Spleen (tissue), 11 donors: Measurements from ENCODE around the gene ZCWPW1. TPM values are rescaled to one million over a fixed set of nuclear protein-coding genes. Genes with fewer than 3 reads are reported as not detected.

Experiments
- DNase-seq: peaks from one replicate; pipeline ENCODE4 v3.0.0-alpha.2; 2020
- H3K27ac ChIP-seq, 8 donors: fragments of 200-600 bp; sonication (generic) in 7 of 8; 1 replicate in 4 of 8; 2 replicates in 4 of 8; pipeline versions ENCODE4 v1.5.0 to v1.8.0; 2016 to 2021; ENCODE audit warnings: inconsistent platforms in 4 of 8, mild to moderate bottlenecking in 4 of 8, moderate library complexity in 1 of 8
- H3K27me3 ChIP-seq, 7 donors: fragments of 200-600 bp; sonication (generic) in 6 of 7; replicated peaks in 1 of 7; 1 replicate in 4 of 7; 2 replicates in 3 of 7; pipeline versions ENCODE4 v1.5.0 to v1.8.0; 2016 to 2021; ENCODE audit warnings: inconsistent platforms in 3 of 7, mild to moderate bottlenecking in 1 of 7
- H3K36me3 ChIP-seq, 6 donors: fragments of 200-600 bp; sonication (generic) in 5 of 6; 1 replicate in 4 of 6; 2 replicates in 2 of 6; pipeline versions ENCODE4 v1.5.0 to v1.8.0; 2016 to 2021; ENCODE audit warnings: inconsistent platforms in 2 of 6
- H3K4me1 ChIP-seq, 6 donors: fragments of 200-600 bp; sonication (generic) in 5 of 6; 1 replicate in 3 of 6; 2 replicates in 3 of 6; pipeline versions ENCODE4 v1.5.0 to v1.8.0; 2016 to 2021; ENCODE audit warnings: inconsistent platforms in 3 of 6
- H3K4me3 ChIP-seq, 8 donors: fragments of 200-600 bp; sonication (generic) in 7 of 8; 1 replicate in 4 of 8; 2 replicates in 4 of 8; pipeline versions ENCODE4 v1.5.0 to v1.8.0; 2016 to 2021; ENCODE audit warnings: inconsistent platforms in 4 of 8, mild to moderate bottlenecking in 4 of 8, moderate library complexity in 2 of 8
- H3K9me3 ChIP-seq, 8 donors: fragments of 200-600 bp; sonication (generic) in 7 of 8; 1 replicate in 4 of 8; 2 replicates in 4 of 8; pipeline versions ENCODE4 v1.5.0 to v1.8.0; 2016 to 2021; ENCODE audit warnings: inconsistent platforms in 4 of 8
- POLR2A ChIP-seq, 3 donors: fragments of 450-650 bp; IDR thresholded peaks; one replicate each; pipeline ENCODE4 v1.5.1; 2017; ENCODE audit warnings: antibody characterized with exemption in 3 of 3, mild to moderate bottlenecking in 1 of 3
- POLR2AphosphoS5 ChIP-seq, 3 donors: sonication (generic); formaldehyde crosslinking; IDR thresholded peaks; one replicate each; pipeline ENCODE4 v1.5.1; 2017; ENCODE audit warnings: antibody characterized with exemption in 3 of 3
- WGBS, 5 donors: extraction: QIAGEN DNeasy Blood & Tissue Kit in 3 of 5; methylation state at CpG; one replicate each; pipeline versions ENCODE4 v1.1.5 to v1.1.7; 2013 to 2018; 5-methylcytosine and 5-hydroxymethylcytosine counted together
- intact Hi-C: fragments of 100-400 bp; cut with DNase I; formaldehyde crosslinking; loops from one replicate; pipeline ENCODE4 v1.15.0; 2023; ENCODE audit warnings: low total_unique reads
- polyA plus RNA-seq, 3 donors: library from polyadenylated mRNA; stranded (reverse); fragments of 200-250 nt; gene quantifications; one replicate each; pipeline ENCODE4 v1.2.1, GENCODE V29; 2013
- total RNA-seq, 7 donors: library from RNA; depleted of rRNA in 3 of 7; stranded (reverse); fragments of >200 nt in 3 of 7; fragmentation: NEBNext Ultra II Directional in 4 of 7; extraction: Animal tissue kit (Norgen Biotek cat#: 25700) in 4 of 7; gene quantifications; one replicate each; pipeline versions ENCODE4 v1.1.0 to v1.2.1, GENCODE V29; 2016 to 2021
- TF ChIP-seq, protein P1 (sequence below), 11 experiments: fragments of 200-600 bp in 7 of 11; fragments of 450-650 bp in 4 of 11; sonication (generic) in 4 of 11; IDR thresholded peaks in 8 of 11; conservative IDR thresholded peaks in 3 of 11; 1 replicate in 7 of 11; 2 replicates in 4 of 11; pipeline versions ENCODE4 v1.4.0 to v1.8.0; 2016 to 2021; ENCODE audit warnings: antibody characterized with exemption in 11 of 11, inconsistent platforms in 4 of 11, mild to moderate bottlenecking in 1 of 11
- donor health status: healthy with polysubstance abuse.
- donor health status: DM: no; HTN: no; CAD: no; lungs with moderate emphysema.
- donor health status: DM: no; HTN: no; CAD: no.
- donor health status: Bipolar disorder and iron deficiency.
- donor health status: healthy.
- donor health status: DM: no; HTN: no; CAD: no.
- donor health status: DM: yes; HTN: yes; CAD: no.

Gene ZCWPW1
- total and polyA plus RNA-seq, 10 donors, result 4.5 to 42.6 (median 6.6) TPM

DNA sequence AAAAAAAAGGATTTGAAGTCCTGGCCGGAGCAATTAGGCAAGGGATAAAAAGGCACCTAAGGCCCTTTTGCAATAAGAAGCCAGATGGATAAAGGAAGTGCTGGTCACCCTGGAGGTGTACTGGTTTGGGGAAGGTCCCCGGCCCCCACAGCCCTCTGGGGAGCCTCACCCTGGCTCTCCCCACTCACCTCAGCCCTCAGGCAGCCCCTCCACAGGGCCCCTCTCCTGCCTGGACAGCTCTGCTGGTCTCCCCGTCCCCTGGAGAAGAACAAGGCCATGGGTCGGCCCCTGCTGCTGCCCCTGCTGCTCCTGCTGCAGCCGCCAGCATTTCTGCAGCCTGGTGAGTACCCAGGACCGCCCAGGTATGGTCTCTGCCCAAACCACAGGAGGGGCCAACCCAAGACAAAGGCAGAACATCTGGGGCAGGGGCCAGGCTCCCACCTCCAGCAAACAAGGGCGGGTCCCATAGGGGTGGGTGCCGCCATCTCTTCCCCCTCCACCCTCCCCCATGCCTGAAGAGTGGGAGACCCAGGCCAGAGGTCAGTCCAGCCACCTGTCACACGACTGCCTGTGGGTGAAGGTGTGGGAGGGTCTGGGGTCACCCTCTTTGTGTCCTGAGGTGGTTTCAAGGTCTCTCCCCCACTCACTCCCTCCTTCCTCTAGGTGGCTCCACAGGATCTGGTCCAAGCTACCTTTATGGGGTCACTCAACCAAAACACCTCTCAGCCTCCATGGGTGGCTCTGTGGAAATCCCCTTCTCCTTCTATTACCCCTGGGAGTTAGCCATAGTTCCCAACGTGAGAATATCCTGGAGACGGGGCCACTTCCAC is 70.3 kb downstream of the ZCWPW1 start, which contains the start of gene PILRB:
TSS of gene PILRB (plus strand) at position 91 of the 830 bp plus-strand sequence. CDS start at position 277, 186 bp downstream.
- Histone ChIP-seq H3K9me3 (no peaks in the 10 kb centered on the region), H3K27me3 (no peaks in the 10 kb centered on the region), H3K4me1 (peaks cover 0 to 67% (median 23%) of the 10 kb centered on the region in 6 donors), H3K36me3 (peaks cover 3 to 100% (median 95%) of the 10 kb centered on the region in 6 donors), H3K4me3 (peak within 1 kb of the TSS in 2 of 8 donors; percentile 6 to 48), H3K27ac (peak within 1 kb of the TSS in 7 of 8 donors; percentile 25 to 89 (median 71))
- TF ChIP-seq POLR2A (IDR thresholded peaks at IDR 0.05) (no peak), POLR2AphosphoS5 (IDR thresholded peaks at IDR 0.05) (peak in 1 of 3 donors; percentile 44)
- TF ChIP-seq, protein P1, sequence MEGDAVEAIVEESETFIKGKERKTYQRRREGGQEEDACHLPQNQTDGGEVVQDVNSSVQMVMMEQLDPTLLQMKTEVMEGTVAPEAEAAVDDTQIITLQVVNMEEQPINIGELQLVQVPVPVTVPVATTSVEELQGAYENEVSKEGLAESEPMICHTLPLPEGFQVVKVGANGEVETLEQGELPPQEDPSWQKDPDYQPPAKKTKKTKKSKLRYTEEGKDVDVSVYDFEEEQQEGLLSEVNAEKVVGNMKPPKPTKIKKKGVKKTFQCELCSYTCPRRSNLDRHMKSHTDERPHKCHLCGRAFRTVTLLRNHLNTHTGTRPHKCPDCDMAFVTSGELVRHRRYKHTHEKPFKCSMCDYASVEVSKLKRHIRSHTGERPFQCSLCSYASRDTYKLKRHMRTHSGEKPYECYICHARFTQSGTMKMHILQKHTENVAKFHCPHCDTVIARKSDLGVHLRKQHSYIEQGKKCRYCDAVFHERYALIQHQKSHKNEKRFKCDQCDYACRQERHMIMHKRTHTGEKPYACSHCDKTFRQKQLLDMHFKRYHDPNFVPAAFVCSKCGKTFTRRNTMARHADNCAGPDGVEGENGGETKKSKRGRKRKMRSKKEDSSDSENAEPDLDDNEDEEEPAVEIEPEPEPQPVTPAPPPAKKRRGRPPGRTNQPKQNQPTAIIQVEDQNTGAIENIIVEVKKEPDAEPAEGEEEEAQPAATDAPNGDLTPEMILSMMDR (IDR thresholded peaks at IDR 0.05 in 8 of 11, conservative IDR thresholded peaks at IDR 0.05 in 3 of 11), result peak in 3 of 11 experiments; percentile 19 to 27 (median 26)
- intact Hi-C loops, result loop anchor here (10.0 kb wide), 1 partner anchor 47 kb away; no protein-coding TSS in a partner anchor
- DNase-seq, result peak; percentile 78
- WGBS, 5 donors, result 76 to 83% (median 78%) methylated on average over 10 to 11 of the region's 11 CpGs

DNA sequence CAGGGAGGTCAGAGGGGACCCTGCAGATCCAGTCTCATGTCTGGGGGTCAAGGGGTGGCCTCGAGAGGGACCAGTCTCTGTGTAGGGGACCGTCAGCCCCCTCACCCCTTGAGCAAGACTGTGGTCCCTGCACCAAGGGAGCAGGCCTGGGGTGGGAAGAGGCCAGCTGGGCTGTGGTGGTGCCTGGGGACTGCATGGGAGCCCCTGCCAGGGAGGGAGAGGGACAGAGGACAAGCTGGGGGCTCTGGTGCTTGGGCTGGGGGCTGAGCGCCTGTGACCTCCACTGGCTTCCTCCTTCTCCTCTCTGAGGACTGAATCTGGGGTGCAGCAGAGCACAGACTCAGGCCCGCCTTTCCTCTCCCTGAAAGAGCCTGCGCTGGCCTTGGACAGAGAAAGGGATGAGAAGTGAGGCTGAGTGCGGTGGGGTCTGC is 71.4 kb downstream of the ZCWPW1 start:
- H3K4me3 ChIP-seq, result peak overlapping the region in 2 of 8 donors; percentile 6 to 48
- no peaks in the 10 kb centered on the region for H3K9me3 ChIP-seq
- intact Hi-C loops, result loop anchor here (10.0 kb wide), 1 partner anchor 48 kb away; no protein-coding TSS in a partner anchor
- H3K27me3 ChIP-seq, result no peaks in the 10 kb centered on the region
- H3K36me3 ChIP-seq, result peaks cover 3 to 100% (median 94%) of the 10 kb centered on the region in 6 donors
- peak overlapping the region in 7 of 8 donors; percentile 25 to 89 (median 71) for H3K27ac ChIP-seq
- TF ChIP-seq POLR2AphosphoS5 (IDR thresholded peaks at IDR 0.05) (peak in 1 of 3 donors; percentile 39), POLR2A (IDR thresholded peaks at IDR 0.05) (no peak)
- 84 to 97% (median 92%) methylated on average over 5 to 6 of the region's 6 CpGs for WGBS, 5 donors
- peaks cover 0 to 77% (median 27%) of the 10 kb centered on the region in 6 donors for H3K4me1 ChIP-seq
- no peak for DNase-seq

DNA sequence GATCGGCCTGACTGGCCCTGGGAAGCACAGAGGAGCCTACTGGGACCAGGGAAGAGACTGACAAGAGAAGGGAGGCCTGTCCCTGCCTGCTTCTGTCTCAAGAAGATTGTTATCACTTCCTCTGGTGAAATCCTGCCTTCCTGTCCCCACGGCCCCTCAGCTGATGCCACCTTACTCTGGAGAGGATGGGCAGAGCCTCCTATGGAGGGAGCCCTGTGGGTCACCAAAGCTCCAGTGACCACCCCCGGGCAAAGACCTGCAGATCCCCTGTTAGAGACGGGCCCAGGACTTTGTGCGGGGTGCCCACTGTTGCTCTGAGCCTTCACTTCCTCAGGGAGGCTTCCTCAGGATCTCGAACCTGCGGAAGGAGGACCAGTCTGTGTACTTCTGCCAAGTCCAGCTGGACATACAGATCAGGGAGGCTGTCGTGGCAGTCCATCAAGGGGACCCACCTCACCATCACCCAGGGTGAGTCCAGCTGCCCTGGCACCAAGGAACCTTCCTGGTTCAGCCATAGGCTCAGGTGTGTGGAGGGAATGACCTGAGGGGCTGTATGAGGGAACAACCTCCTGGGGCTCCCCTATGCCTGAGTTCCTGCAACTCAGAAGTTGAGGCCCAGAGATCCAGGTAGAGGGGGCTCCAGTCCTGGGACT is 72.0 kb downstream of the ZCWPW1 start:
- peak; percentile 74 for DNase-seq
- Histone ChIP-seq H3K27me3 (no peaks in the 10 kb centered on the region), H3K27ac (peak overlapping the region in 7 of 8 donors; percentile 25 to 89 (median 71)), H3K36me3 (peaks cover 3 to 100% (median 89%) of the 10 kb centered on the region in 6 donors), H3K4me1 (peaks cover 0 to 82% (median 27%) of the 10 kb centered on the region in 6 donors), H3K4me3 (peak overlapping the region in 2 of 8 donors; percentile 6 to 48), H3K9me3 (no peaks in the 10 kb centered on the region)
- intact Hi-C loops, result loop anchor here (10.0 kb wide), 1 partner anchor 48 kb away; no protein-coding TSS in a partner anchor
- WGBS, 5 donors, result 20 to 89% (median 76%) methylated on average over 1 to 8 of the region's 8 CpGs
- TF ChIP-seq, protein P1 (IDR thresholded peaks at IDR 0.05 in 8 of 11, conservative IDR thresholded peaks at IDR 0.05 in 3 of 11), result no peak
- no peak for TF ChIP-seq POLR2AphosphoS5 (IDR thresholded peaks at IDR 0.05)
- no peak for TF ChIP-seq POLR2A (IDR thresholded peaks at IDR 0.05)

DNA sequence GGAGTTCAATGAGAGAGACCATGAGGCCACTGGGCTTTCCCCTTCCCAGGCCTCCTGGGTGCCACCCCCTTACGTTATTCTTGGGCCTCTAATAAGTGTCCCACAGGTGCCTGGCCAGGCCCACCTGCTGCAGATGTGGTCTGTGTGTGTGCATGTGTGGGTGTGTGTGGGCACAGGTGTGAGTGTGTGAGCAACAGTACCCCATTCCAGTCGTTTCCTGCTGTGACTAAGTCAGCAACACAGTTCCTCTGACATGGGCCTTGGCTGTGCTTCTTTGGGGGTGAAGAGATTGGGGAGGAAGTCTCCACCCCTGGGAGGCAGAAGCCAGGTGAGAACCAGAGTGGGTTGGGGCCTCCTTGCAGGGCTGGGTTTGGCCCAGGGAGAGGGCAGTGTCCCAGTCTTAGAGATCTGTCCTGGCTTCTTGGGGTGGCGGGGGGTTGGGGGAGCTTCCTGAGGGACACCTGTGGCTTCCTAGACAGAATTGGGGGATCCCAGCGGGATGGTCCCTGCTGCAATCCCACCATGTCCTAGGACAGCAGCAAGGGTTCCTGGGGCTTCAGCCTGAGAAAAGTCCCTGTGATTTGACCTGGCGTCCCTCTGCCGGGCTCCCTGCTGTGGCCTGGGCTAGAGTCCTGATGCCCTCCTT is 74.7 kb downstream of the ZCWPW1 start:
- Histone ChIP-seq H3K27ac (peak overlapping the region; percentile 35 to 89 (median 54)), H3K27me3 (no peaks in the 10 kb centered on the region), H3K4me3 (peak overlapping the region in 2 of 8 donors; percentile 36 to 65), H3K4me1 (peaks cover 0 to 69% (median 23%) of the 10 kb centered on the region in 6 donors), H3K9me3 (no peaks in the 10 kb centered on the region), H3K36me3 (peaks cover 3 to 100% (median 83%) of the 10 kb centered on the region in 6 donors)
- no peak for DNase-seq
- 77 to 88% (median 82%) methylated on average over 6 of the region's 6 CpGs for WGBS, 5 donors
- intact Hi-C loops, result loop anchor here (10.0 kb wide), 1 partner anchor 51 kb away; no protein-coding TSS in a partner anchor
- TF ChIP-seq POLR2AphosphoS5 (IDR thresholded peaks at IDR 0.05), result peak in 2 of 3 donors; percentile 44 to 54
- TF ChIP-seq POLR2A (IDR thresholded peaks at IDR 0.05), result no peak
